SK-N-SH treated with all-trans-retinoic acid at 6 μM for 48 hours (cell line): ENCODE data around the gene TMEM169.
"Not testable (repeated sequence)": the region's sequence is repeated elsewhere in the genome, so short reads cannot be mapped to it uniquely, and the experiment has no call there.

ENCODE experiments used
- ATAC-seq: fragments of 200-7000 bp; cut with Tn5 transposase; 3 replicates; pipeline ENCODE4 v1.9.1; 2020; ENCODE audit warnings: mild to moderate bottlenecking, moderate library complexity
- ARNTL ChIP-seq: fragments of 450-650 bp; formaldehyde crosslinking; IDR thresholded peaks from 2 replicates; pipeline ENCODE4 v1.5.0; 2020; ENCODE audit warnings: low read depth, mild to moderate bottlenecking, moderate library complexity, borderline replicate concordance
- CSDC2 ChIP-seq: fragments of 250-450 bp; sonication (Bioruptor Pico); IDR thresholded peaks from 2 replicates; pipeline ENCODE4 v1.5.0; 2020; ENCODE audit warnings: mild to moderate bottlenecking, moderate library complexity
- CSRNP3 ChIP-seq: fragments of 250-450 bp; sonication (Bioruptor Pico); IDR thresholded peaks from 2 replicates; pipeline ENCODE4 v1.5.1; 2021; ENCODE audit warnings: mild to moderate bottlenecking, moderate library complexity
- ESRRG ChIP-seq: fragments of 250-450 bp; sonication (Bioruptor Pico); IDR thresholded peaks from 2 replicates; pipeline ENCODE4 v1.6.1; 2021; ENCODE audit warnings: mild to moderate bottlenecking
- GLIS3 ChIP-seq: fragments of 250-450 bp; sonication (Bioruptor Pico); IDR thresholded peaks from 2 replicates; pipeline ENCODE4 v1.5.0; 2020; ENCODE audit warnings: mild to moderate bottlenecking, moderate library complexity
- ISL1 ChIP-seq: fragments of 250-450 bp; sonication (Bioruptor Pico); IDR thresholded peaks from 2 replicates; pipeline ENCODE4 v2.1.2; 2022; ENCODE audit warnings: mild to moderate bottlenecking, moderate library complexity
- OSR1 ChIP-seq: fragments of 250-450 bp; sonication (Bioruptor Pico); IDR thresholded peaks from 2 replicates; pipeline ENCODE4 v1.8.0; 2022; ENCODE audit warnings: moderate library complexity, mild to moderate bottlenecking, inconsistent platforms
- PPARA ChIP-seq: fragments of 250-450 bp; sonication (Bioruptor Pico); IDR thresholded peaks from 2 replicates; pipeline ENCODE4 v1.5.0; 2020; ENCODE audit warnings: mild to moderate bottlenecking, borderline replicate concordance
- RARB ChIP-seq: fragments of 250-450 bp; sonication (Bioruptor Pico); IDR thresholded peaks from 2 replicates; pipeline ENCODE4 v1.8.0; 2021; ENCODE audit warnings: mild to moderate bottlenecking, moderate library complexity
- TCF4 ChIP-seq: fragments of 250-450 bp; sonication (Bioruptor Pico); IDR thresholded peaks from 2 replicates; pipeline ENCODE4 v1.8.0; 2021; ENCODE audit warnings: mild to moderate bottlenecking, moderate library complexity, borderline replicate concordance
- TOX ChIP-seq: fragments of 250-450 bp; sonication (Bioruptor Pico); IDR thresholded peaks from 2 replicates; pipeline ENCODE4 v1.8.0; 2021; ENCODE audit warnings: mild to moderate bottlenecking, moderate library complexity, borderline replicate concordance
- TSHZ2 ChIP-seq: fragments of 250-450 bp; sonication (Bioruptor Pico); IDR thresholded peaks from 2 replicates; pipeline ENCODE4 v1.5.0; 2020; ENCODE audit warnings: mild to moderate bottlenecking, moderate library complexity
- ZC3H10 ChIP-seq: fragments of 250-450 bp; sonication (Bioruptor Pico); IDR thresholded peaks from 2 replicates; pipeline ENCODE4 v1.5.1; 2021; ENCODE audit warnings: mild to moderate bottlenecking, moderate library complexity
- ZNF565 ChIP-seq: fragments of 450-650 bp; formaldehyde crosslinking; conservative IDR thresholded peaks from 2 replicates; pipeline ENCODE4 v1.5.0; 2020; ENCODE audit warnings: low read depth, mild to moderate bottlenecking, moderate library complexity
- ZNF70 ChIP-seq: fragments of 450-650 bp; formaldehyde crosslinking; IDR thresholded peaks from 2 replicates; pipeline ENCODE4 v1.5.0; 2020; ENCODE audit warnings: mild to moderate bottlenecking, moderate library complexity
- ZNF8 ChIP-seq: fragments of 450-650 bp; formaldehyde crosslinking; IDR thresholded peaks from 2 replicates; pipeline ENCODE4 v1.5.0; 2020; ENCODE audit warnings: mild to moderate bottlenecking, moderate library complexity
- TF ChIP-seq, protein P1 (sequence below): fragments of 250-450 bp; sonication (Bioruptor Pico); IDR thresholded peaks from 2 replicates; pipeline ENCODE4 v1.8.0; 2021; ENCODE audit warnings: low read depth, mild to moderate bottlenecking, moderate library complexity, borderline replicate concordance
- TF ChIP-seq, protein P2 (sequence below): fragments of 250-450 bp; sonication (Bioruptor Pico); IDR thresholded peaks from 2 replicates; pipeline ENCODE4 v1.5.1; 2020; ENCODE audit warnings: low read depth, mild to moderate bottlenecking, moderate library complexity

Gene TMEM169

GRCh38 chr2:216075510-216076485 lies 5.9 kb upstream of the TMEM169 start (continued):
- no peak for TF ChIP-seq ESRRG (CRISPR knock-in tag)

- ATAC-seq, result no peak
- TF ChIP-seq CSDC2 (CRISPR knock-in tag) (no peak), ZNF565 (no peak), PPARA (CRISPR knock-in tag) (no peak), ZC3H10 (CRISPR knock-in tag) (no peak), GLIS3 (CRISPR knock-in tag) (no peak)
- TF ChIP-seq, protein P1, sequence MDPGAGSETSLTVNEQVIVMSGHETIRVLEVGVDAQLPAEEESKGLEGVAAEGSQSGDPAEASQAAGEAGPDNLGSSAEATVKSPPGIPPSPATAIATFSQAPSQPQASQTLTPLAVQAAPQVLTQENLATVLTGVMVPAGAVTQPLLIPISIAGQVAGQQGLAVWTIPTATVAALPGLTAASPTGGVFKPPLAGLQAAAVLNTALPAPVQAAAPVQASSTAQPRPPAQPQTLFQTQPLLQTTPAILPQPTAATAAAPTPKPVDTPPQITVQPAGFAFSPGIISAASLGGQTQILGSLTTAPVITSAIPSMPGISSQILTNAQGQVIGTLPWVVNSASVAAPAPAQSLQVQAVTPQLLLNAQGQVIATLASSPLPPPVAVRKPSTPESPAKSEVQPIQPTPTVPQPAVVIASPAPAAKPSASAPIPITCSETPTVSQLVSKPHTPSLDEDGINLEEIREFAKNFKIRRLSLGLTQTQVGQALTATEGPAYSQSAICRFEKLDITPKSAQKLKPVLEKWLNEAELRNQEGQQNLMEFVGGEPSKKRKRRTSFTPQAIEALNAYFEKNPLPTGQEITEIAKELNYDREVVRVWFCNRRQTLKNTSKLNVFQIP, result no peak
Observed at GRCh38 chr2:216078776-216079175, 2.9 kb upstream of the TMEM169 start.

DNA sequence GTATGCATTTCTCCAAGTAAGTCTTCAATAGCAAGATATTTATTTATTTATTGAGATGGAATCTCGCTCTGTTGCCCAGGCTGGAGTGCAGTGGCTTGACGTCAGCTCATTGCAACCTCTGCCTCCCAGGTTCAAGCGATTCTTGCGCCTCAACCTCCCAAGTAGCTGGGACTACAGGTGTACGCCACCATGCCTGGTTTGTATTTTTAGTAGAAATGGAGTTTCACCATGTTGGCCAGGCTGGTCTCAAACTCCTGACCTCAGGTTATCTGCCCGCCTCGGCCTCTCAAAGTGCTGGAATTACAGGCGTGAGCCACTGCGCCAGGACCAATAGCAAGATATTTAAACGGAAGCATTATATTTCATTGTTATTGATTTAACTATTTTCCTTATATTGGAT lies 1.7 kb upstream of the TMEM169 start:
- not testable (repeated sequence) for ATAC-seq

DNA sequence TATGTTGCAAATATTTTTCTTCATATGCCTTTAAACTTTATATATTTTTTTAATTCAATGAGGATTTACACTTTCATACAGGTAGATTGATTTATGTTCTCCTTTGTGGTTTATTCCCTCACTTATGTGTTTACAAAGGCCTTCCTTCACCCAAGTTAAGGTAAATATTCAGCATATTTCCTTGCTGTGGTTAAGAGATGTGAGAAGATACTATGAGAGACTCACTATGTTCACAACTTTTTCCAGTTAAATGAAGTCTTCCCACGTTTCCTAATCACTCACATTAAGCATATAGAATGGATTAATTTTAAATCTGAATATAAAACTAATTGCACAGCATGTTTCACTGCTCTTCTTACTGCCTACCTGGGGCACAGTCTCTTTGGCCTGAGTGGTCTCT lies 707 bp upstream of the TMEM169 start:
- TF ChIP-seq RARB, result no peak
- TF ChIP-seq ZNF70 (CRISPR knock-in tag), result no peak
- no peak; the same call in 2 of the 3 replicates for ATAC-seq

GRCh38 chr2:216082117-216082711 lies 495 bp downstream of the TMEM169 start:
- TF ChIP-seq, protein P1, result no peak
- TF ChIP-seq TSHZ2, result no peak
- TF ChIP-seq ISL1 (CRISPR knock-in tag), result no peak
- no peak for TF ChIP-seq OSR1 (CRISPR knock-in tag)
- TF ChIP-seq TOX (CRISPR knock-in tag), result no peak
- no peak for TF ChIP-seq CSRNP3 (CRISPR knock-in tag)
- TF ChIP-seq ZNF8 (CRISPR knock-in tag), result no peak
- TF ChIP-seq TCF4 (CRISPR knock-in tag), result no peak
- TF ChIP-seq, protein P2, sequence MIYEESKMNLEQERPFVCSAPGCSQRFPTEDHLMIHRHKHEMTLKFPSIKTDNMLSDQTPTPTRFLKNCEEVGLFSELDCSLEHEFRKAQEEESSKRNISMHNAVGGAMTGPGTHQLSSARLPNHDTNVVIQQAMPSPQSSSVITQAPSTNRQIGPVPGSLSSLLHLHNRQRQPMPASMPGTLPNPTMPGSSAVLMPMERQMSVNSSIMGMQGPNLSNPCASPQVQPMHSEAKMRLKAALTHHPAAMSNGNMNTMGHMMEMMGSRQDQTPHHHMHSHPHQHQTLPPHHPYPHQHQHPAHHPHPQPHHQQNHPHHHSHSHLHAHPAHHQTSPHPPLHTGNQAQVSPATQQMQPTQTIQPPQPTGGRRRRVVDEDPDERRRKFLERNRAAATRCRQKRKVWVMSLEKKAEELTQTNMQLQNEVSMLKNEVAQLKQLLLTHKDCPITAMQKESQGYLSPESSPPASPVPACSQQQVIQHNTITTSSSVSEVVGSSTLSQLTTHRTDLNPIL (CRISPR knock-in tag), result no peak
- no peak for TF ChIP-seq ARNTL
- peak; percentile 72 for ATAC-seq
